ENCODE results near the gene RNF212. TPM values are rescaled to one million over a fixed set of nuclear protein-coding genes. Genes with fewer than 3 reads are reported as not detected.

The RNF212 gene
- total RNA-seq, 1 donor = 2.8 TPM

DNA sequence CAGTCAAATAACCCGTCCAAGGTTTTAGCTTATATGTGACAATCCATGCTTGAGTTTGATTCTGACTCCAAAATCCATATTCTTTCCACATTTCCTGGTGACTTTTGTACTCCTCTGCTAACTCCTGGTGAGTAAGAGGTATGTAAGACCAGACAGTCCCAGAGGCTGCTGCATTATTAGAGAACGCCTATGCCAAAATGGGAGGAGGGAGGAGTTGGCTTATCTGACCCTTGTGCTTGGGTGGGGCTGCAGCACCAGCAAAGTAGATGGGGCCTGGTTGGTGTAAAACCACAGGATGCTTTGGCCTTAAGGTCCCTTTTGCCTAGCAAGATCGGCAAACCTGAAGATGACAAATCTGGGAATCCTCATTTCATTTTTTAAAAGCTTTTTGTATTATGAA lies 9.1 kb upstream of the RNF212 start:
- H3K4me3 ChIP-seq (ENCODE audit: low read depth, low read length) = no peak overlapping the region
- peak; percentile 18 for DNase-seq (ENCODE audit: low read depth)
- TF ChIP-seq, protein P1, sequence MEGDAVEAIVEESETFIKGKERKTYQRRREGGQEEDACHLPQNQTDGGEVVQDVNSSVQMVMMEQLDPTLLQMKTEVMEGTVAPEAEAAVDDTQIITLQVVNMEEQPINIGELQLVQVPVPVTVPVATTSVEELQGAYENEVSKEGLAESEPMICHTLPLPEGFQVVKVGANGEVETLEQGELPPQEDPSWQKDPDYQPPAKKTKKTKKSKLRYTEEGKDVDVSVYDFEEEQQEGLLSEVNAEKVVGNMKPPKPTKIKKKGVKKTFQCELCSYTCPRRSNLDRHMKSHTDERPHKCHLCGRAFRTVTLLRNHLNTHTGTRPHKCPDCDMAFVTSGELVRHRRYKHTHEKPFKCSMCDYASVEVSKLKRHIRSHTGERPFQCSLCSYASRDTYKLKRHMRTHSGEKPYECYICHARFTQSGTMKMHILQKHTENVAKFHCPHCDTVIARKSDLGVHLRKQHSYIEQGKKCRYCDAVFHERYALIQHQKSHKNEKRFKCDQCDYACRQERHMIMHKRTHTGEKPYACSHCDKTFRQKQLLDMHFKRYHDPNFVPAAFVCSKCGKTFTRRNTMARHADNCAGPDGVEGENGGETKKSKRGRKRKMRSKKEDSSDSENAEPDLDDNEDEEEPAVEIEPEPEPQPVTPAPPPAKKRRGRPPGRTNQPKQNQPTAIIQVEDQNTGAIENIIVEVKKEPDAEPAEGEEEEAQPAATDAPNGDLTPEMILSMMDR (IDR thresholded peaks at IDR 0.05; ENCODE audit: insufficient read depth, low read length) = no peak

DNA sequence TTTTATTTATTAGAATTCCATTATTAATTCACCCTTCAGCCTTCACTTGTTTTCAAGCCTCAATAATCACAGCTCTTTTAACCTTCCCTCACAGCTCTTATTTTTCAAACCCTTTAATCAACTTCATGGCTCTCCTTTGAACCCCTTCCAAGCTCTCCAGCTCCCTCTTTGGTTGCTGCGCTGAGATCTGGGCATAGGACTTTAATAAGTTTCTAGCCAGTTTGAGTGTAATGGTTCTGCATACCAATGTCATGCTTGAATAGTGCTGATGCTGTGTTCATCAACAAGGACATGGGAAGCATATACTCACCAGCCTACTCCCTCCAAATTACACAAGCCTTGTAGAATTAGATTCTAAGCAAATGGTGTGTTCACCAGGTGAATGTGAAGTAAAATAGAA lies 3.5 kb upstream of the RNF212 start:
- TF ChIP-seq, protein P1 (IDR thresholded peaks at IDR 0.05; ENCODE audit: insufficient read depth, low read length) = peak; percentile 17
- DNase-seq (ENCODE audit: low read depth) = peak; percentile 17
- no peak overlapping the region for H3K4me3 ChIP-seq (ENCODE audit: low read depth, low read length)

GRCh38 chr4:1115528-1116293 lies 2.3 kb upstream of the RNF212 start:
- TF ChIP-seq, protein P1 (IDR thresholded peaks at IDR 0.05; ENCODE audit: insufficient read depth, low read length) = no peak
- DNase-seq (ENCODE audit: low read depth) = no peak
- no peak overlapping the region for H3K4me3 ChIP-seq (ENCODE audit: low read depth, low read length)

- no peak for DNase-seq (ENCODE audit: low read depth)
- TF ChIP-seq, protein P1 (IDR thresholded peaks at IDR 0.05; ENCODE audit: insufficient read depth, low read length) = no peak
- H3K4me3 ChIP-seq (ENCODE audit: low read depth, low read length) = no peak overlapping the region
Measured at GRCh38 chr4:1112821-1113182, 562 bp downstream of the RNF212 start.

- TF ChIP-seq, protein P1 (IDR thresholded peaks at IDR 0.05; ENCODE audit: insufficient read depth, low read length) = no peak
- DNase-seq (ENCODE audit: low read depth) = no peak
- H3K4me3 ChIP-seq (ENCODE audit: low read depth, low read length) = no peak overlapping the region
Measured at GRCh38 chr4:1112174-1112820, 1.1 kb downstream of the RNF212 start.

- TF ChIP-seq, protein P1 (IDR thresholded peaks at IDR 0.05; ENCODE audit: insufficient read depth, low read length) = no peak
- no peak overlapping the region for H3K4me3 ChIP-seq (ENCODE audit: low read depth, low read length)
- DNase-seq (ENCODE audit: low read depth) = no peak
Measured at GRCh38 chr4:1111259-1111809, 2.0 kb downstream of the RNF212 start.

All from fibroblast of the aortic adventitia (primary cell).